Umbilical cord (tissue), 2 donors: Measurements from ENCODE around the gene UCN3. TPM values are rescaled to one million over a fixed set of nuclear protein-coding genes. Genes with fewer than 3 reads are reported as not detected.
"Not testable (repeated sequence)": the region's sequence is repeated elsewhere in the genome, so short reads cannot be mapped to it uniquely, and the experiment has no call there.

Source experiments
- DNase-seq: peaks from one replicate; pipeline ENCODE4 v3.0.0-alpha.2; 2015; ENCODE audit warnings: low spot score
- total RNA-seq: library from RNA; depleted of rRNA; stranded (reverse); fragments of >200 nt; gene quantifications from one replicate; pipeline ENCODE4 v1.2.3, GENCODE V29; 2014; ENCODE audit warnings: low replicate concordance; ENCODE audit not compliant: insufficient read depth

Gene UCN3
- total RNA-seq, 1 donor from 2014 or later = not detected

DNA sequence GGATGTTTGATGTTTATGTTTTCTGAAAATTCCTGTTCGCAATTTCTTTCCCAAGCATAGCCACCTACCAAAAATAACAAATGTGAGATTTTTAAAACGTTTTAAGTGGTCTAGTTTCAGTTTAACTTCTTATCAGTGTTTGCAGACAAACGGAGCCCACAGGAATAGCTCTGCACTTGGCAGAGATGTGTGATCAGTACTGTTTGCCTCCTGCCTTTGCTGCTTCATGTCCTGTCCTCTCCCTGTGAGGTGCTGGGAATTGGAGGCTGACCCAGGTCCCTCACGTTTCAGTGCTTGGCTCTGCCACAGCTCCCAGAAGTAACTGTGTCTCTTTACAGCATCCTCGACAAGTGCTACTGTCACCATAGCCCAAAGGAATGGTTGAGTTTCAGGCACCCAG lies 1.2 kb downstream of the UCN3 start:
- no peak for DNase-seq

DNA sequence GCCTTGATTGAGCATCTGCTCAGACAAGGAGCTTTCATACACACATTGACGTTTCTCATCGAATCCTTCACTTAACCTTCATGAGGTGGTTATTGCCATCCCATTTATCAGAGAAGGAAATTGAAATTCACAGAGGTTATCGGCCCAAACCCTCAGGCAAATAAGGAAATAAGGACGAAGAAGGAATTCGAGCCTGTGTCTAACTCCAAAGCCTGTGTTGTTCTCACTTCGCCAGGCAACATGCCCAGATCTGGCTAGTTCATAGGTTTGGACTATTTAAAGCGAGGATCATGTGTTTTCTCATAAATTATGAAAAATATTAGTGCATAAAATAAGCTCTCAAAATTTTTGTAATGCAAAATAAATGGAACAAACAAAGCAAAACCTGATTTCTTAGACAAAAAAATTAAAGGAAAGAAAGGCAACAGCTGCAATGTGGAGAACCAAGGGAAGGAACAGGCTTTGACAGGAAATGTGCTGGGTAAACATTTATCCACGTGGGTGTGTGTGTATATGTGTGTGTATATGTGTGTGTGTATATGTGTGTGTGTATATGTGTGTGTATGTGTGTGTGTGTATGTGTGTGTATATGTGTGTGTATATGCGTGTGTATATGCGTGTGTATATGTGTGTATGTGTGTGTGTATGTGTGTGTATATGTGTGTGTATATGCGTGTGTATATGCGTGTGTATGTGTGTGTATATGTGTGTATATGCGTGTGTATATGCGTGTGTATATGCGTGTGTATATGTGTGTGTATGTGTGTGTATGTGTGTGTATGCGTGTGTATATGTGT lies 4.8 kb downstream of the UCN3 start:
- DNase-seq = no peak

DNA sequence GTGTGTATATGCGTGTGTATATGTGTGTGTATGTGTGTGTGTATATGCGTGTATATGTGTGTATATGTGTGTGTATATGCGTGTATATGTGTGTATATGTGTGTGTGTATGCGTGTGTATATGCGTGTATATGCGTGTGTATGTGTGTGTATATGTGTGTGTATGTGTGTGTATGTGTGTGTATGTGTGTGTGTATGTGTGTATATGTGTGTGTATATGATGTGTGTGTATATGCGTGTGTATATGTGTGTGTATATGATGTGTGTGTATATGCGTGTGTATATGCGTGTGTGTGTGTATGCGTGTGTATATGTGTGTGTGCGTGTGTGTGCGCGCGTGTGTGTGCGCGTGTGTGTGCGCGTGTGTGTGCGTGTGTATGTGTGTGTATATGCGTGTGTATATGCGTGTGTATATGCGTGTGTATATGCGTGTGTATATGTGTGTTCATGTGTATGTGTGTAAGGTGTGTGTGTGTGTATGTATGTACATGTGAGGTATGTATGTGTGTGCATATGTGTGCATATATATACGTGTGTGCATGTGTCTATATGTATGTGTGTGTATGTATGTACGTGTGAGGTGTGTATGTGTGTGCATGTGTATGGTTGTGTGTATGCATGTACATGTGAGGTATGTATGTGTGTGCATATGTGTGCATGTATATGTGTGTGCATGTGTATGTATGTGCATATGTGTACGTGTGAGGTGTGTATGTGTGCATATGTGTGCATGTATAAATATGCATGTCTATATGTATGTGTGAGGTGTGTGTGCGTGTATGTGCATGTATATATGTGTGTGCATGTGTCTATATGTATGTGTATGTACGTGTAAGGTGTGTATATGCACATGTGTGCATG lies 6.0 kb downstream of the UCN3 start:
- DNase-seq = no peak

DNA sequence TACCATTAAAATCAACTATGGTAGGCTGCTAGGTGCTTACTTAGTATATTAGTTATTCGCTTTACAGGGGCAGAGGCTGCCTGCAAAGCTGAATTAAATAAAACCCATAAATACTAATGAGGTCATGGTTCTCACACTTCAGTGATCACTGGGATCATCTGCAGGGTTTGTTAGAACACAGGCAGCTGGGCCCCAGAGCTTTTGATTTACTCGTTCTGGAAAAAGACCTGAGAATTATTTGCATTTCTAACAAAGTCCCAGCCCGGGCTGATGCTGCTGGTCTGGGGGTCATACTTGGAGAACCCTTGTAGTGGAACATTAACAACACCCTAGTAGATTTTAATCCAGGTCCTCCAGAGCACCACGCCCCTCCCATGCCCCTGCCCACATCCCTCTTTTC lies 8.5 kb downstream of the UCN3 start:
- no peak for DNase-seq

DNA sequence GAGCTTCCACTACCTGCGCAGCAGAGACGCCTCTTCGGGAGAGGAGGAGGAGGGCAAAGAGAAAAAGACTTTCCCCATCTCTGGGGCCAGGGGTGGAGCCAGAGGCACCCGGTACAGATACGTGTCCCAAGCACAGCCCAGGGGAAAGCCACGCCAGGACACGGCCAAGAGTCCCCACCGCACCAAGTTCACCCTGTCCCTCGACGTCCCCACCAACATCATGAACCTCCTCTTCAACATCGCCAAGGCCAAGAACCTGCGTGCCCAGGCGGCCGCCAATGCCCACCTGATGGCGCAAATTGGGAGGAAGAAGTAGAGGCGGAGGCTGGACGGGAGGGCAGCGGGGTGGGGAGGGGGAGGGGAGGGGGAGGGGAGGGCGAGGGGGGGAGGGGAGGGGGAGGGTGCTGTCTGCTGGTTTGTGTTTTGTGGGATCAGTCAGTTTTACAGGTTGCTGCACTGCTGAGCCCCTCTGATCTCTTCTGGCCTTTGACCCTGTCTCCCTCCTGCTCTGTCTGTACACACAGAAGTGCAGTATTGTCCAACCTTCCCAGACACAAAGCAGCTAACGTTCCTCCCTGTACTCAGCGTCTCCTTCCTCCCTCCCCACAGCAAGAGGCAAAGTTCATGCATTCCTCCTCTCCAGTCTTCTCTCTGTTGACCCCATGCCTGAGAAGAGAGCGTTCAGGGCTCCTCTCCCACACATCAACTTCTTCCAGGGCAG lies 9.3 kb downstream of the UCN3 start:
- no peak for DNase-seq

DNA sequence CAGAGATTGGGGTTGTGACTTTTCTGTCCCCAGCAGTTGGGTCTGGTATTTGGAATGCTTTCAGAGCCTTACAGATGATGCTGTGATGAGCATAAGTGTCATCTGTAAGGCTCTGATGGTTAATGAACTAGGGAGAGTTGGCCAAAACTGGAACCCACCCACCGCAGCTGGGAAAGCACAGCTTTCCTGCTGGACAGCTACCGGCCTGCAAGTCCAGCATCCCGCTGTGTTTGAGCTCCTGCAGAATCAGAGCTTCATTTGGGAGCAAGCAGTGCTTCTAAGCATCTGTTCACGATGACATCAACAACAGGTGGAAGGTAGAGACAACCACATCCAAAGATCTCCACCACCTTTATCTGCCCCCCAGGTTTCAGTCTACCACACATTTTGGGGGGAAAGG lies 11.7 kb downstream of the UCN3 start:
- no peak for DNase-seq

DNA sequence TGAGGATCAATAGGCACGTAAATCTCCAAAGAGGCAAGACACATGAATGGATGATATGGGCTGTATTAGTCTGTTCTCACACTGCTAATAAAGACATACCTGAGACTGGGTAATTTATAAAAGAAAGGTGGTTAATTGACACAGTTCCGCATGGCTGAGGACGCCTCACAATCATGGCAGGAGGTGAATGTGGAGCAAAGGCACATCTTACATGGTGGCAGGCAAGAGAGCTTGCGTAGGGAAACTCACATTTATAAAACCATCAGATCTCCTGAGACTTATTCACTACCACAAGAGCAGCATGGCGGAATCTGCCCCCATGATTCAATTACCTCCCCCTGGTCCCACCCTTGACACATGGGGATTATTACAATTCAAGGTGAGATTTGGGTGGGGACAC lies 14.4 kb downstream of the UCN3 start:
- not testable (repeated sequence) for DNase-seq

DNA sequence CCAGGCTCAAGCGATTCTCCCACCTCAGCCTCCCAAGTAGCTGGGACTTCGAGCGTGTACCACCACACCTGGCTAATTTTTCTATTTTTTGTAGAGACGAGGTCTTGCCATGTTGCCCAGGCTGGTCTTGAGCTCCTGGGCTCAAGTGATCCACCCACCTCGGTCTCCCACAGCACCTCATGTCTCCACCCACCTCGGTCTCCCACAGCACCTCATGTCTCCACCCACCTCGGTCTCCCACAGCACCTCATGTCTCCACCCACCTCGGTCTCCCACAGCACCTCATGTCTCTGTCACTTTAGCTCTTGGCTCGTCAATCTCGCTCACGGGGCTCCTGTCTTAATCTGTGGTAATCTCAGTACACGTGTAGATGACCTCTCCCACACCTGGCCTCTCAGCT lies 15.6 kb downstream of the UCN3 start:
- not testable (repeated sequence) for DNase-seq

DNA sequence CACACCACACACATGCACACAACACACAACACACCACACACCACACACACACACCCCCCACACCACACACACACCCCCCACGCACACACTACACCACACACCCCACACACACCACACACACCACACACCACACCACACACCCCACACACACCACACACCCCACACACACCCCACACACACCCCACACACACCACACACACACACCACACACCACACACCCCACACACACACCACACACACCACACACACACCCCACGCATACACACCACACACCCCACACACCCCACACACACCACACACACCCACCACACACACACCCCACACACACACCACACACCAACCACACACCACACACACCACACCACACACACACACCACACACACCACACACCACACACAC lies 16.4 kb downstream of the UCN3 start:
- DNase-seq = no peak

DNA sequence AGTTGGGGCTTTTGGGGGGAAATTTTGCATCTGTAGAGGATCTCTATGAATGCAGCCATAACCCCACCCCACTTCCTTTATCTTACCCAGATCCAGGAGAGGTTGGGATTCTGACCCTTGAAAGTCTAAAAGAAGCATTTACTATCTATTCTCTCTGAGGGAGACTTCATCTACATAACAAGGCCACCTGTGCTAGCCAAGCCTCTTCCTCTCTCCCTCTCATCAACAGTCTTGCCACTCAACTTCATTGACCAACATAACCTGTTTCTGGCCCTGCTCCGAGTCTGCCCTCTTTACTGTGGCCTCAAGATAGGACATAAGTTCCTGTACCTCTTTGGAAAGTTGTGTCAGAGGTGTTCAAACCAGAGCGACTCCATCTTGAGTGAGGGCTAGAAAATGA lies 20.5 kb downstream of the UCN3 start:
- DNase-seq = no peak

DNA sequence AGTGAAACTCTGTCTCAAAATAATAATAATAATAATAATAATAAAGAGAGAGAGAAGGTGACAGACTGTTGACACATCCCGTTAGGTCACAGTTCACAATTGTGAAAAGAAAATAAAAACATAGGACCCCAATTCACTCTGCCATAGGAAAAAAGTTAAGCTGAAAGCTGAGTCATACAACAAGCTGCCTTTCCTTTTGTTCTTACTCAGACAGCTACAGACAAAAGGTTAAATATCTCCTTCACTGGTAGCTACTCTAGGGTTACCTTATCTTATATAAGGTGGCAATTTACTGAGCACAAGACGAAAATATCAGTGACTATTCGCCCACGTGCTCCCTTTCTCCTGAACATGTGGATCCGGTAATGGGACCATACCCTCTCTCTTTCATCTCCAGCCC lies 22.4 kb downstream of the UCN3 start:
- DNase-seq = no peak

DNA sequence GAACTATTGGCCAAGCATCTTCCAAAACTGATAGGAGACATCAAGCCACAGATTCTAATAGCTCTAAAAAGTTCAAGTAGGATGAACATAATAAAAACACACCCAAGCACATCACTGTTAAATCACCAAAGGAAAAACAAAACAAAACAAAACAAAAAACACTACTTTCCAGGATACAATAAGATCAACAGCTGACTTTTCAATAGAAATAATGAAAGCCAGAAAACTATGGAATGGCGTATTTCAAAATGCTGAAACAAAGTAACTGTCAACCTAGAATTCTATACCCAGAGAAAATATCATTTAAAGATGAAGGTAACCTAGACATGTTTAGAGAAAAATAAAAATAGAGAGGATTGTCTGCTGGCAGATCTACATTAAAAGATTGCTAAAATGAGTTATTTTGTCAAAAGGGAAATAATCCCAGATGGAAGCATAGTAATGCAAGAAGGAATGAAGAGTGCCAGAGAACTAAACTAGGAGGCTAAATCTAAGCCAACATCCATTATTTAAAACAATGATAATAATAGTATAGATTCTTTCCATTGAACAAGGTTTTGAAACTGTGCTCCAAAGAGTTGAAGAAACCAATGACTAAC lies 25.9 kb downstream of the UCN3 start:
- no peak for DNase-seq

DNA sequence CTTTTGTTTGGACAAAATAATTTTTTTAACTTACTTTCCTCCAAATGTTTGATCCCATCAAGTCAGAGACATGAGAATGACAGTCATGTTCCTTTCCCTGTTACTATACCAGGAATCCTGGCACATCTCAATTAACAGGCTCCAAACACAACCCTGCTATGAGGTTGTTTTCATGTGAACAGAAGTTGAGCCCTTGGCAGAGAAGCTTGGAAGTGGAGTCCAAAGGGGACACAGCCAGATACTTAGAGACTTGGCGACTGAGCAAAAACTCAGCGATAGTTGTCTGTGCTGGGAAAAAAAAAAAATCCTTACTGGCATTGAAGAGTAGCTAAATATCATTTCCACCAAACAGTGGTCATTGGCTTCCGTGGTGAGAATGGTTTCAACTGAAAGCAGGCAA lies 27.0 kb downstream of the UCN3 start:
- no peak for DNase-seq

DNA sequence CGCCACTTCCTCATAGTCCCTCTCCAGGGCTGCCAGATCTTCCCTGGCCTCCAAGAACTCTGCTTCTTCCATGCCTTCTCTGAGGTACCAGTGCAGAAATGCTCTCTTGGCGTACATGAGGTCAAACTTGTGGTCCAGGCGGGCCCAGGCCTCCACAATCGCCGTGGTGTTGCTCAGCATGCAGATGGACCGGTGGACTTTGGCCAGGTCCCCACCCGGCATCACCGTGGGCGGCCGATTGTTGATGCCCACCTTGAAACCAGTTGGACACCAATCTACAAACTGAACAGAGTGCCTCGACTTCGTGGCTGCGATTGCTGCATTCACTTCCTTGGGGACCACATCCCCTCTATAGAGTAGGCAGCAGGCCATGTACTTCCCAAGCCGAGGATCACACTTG lies 28.8 kb downstream of the UCN3 start:
- no peak for DNase-seq

DNA sequence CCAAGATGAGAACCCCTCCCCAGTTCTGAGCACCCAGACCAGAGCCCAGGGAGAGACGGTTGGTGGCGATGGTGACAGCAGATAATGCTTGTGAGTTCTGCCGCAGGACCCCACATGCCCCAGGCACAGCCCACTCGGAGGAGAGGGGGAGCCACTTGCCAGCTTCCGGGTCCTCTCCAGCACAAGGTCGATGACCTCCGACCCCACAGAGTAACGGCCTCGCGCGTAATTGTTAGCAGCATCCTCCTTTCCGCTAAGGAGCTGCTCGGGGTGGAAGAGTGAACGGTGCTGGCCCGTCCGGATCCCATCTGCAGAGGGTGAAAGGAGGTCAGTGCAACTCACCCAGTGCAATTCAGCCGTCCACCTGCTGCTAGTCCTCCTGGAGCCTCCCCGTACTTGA lies 30.4 kb downstream of the UCN3 start:
- DNase-seq = no peak

DNA sequence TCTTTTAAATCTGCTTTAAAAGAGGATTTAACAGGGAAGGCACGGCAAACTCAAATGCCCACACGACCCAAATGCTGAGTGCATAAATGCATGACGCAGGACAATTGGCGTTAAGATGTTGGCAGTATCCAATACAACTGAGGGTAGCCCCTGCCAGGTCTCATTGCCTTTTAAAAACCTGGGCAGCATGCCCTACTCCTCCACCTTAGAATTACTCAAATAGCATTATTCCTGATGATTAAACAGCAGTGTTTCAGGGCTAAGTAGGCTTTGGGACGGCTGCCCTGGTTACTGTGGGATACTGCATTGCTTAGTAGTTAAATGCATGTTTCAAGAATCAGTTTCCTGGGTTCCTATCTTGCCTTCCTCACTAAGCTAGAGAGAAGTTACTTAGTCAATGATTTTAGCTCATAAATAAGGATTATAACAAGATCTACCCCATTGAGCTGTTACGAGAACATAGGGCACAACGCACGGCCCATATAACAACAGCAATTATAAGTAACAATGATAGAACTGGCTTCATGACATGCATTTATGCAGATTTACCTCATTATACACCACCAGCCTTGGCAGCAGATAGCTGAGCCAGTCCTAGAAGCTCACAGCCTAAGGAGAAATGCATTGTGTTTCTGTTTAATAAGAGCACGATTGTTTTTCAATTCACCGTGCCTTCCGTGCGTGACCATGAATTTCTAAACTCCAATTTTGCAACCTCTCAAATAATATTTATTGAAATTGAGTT lies 32.0 kb downstream of the UCN3 start:
- no peak for DNase-seq

DNA sequence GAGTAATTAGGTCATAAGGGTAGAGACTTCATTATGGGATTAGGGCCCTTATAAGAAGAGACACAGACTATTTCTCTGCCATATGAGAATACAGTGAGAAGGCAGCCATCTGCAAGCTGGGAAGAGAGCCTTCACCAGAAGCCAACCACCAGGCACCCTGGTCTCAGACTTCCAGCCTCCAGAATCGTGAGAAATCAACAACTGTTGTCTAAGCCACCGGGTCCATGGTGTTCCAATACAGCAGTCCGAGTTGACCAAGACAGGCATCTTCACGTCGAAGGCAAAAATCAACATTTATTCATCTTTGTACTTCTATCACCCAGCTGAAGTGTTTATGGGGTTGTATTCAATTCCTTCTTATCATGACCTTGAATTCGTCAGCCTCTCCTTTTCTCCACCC lies 34.6 kb downstream of the UCN3 start:
- no peak for DNase-seq

DNA sequence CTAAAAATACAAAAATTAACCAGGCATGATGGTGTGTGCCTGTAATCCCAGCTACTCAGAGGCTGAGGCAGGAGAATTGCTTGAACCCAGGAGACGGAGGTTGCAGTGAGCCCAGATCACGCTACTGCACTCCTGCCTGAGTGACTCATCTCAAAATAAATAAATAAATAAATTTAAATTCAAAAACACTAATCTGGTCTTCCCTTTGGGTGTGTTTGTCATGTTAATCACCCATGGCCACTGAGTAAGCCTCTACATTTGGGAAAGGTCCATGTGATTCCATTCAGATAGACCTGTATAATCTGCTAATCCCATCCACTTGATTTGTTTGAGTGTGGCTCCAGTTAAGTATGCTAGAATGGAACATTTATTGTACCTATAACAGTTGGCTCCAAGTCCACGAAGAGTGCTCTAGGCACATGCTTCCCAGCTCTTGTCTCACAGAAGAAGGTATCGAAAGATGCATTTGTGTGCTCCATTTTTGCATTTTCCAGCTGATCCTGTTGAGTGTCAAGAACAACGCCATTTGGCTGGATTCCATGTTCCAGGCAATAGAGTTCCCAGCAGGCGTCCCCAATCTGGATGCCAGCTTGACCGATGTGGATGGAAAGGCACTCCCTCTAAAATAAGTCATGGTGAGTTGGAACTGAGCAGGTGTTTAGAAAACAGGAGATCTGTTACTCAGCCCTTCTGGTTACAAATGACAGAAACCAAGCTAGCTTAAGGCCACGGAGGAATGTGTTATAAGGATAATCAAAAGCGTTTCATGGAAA lies 35.9 kb downstream of the UCN3 start:
- no peak for DNase-seq

DNA sequence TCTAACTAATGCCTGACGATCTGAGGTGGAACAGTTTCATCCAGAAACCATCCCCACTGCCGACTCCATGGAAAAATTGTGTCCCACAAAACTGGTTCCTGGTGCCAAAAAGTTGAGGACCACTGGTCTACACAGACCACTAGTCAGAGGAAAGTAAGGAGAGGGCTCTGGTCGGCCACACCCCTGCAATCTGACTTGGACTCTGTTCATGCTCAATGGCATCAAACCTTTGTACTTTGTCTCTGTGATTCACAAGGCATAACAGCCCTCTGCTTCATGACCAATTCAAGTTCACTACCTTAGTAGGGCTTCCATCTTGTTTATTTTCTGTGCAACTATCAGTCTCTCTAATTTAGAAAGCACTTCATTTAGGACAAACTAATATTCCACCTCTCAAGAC lies 38.0 kb downstream of the UCN3 start:
- DNase-seq = no peak

DNA sequence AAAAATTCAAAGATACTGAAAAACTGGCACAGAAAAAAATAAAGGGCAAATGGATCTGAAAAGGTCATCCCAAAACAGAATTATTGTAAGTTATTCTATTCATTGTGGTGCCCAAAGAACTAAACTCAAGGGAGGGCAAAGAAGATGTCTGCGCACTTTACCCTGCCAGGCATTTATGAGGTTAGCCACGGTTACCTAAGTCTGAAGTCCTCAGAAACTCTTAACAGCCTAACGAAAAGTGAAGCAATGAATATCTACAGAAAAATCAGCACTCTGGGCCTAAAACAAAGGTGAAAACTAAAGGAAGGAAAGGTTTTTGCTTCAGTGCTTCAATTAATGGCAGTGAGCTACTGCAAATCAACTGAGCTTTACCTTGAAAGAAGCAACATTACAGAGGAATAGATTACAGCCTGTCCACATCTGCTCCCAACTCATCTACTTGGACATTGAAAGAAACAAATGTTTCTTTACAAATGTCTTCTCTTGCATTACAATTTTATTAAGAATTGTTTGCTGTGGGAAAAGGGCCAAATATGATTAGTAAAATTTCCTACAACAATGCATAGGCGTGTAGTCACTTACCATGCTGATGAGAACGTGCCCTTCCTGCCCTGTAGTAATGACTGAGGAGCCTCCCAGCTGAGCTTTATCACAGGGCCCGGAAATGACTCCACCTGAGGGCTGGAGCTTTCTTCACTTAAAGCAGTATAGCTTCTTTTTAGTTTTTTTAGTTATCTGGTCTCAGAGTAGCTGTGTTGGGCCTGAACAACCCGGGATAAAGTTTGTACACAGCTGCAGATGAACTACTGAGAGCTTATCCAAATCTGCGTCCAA lies 39.7 kb downstream of the UCN3 start, which contains the start of gene TUBAL3:
Gene TUBAL3 (minus strand): TSS at position 621 of the 834 bp plus-strand sequence. CDS start 36 bp downstream, at position 585.
- no peak for DNase-seq
